ENCODE results near the gene WRAP73.

GRCh38 chr1:3672971-3673361, 23.1 kb upstream of the WRAP73 start:
- TF ChIP-seq POLR2AphosphoS5 (IDR thresholded peaks at IDR 0.05), result no peak
- no peak for TF ChIP-seq POLR2A (IDR thresholded peaks at IDR 0.05)
